Tibial nerve (tissue), 4 donors: Measurements from ENCODE around the gene NGEF. TPM values are rescaled to one million over a fixed set of nuclear protein-coding genes. Genes with fewer than 3 reads are reported as not detected.
A peak's percentile ranks its signal among the peaks of the same experiment; 100 is the strongest.
"Not testable (repeated sequence)": the region's sequence is repeated elsewhere in the genome, so short reads cannot be mapped to it uniquely, and the experiment has no call there.

Source experiments
- DNase-seq, 2 donors: peaks; one replicate each; pipeline ENCODE4 v3.0.0-alpha.2; 2019; ENCODE audit warnings: low spot score in 2 of 2
- H3K27ac ChIP-seq, 4 donors: fragments of 200-600 bp; sonication (generic) in 3 of 4; one replicate each; pipeline ENCODE4 v1.5.1; 2017 to 2019; ENCODE audit warnings: mild to moderate bottlenecking in 1 of 4
- H3K27me3 ChIP-seq, 2 donors: fragments of 200-600 bp; sonication (generic) in 1 of 2; one replicate each; pipeline versions ENCODE4 v1.5.1 to v1.6.0; 2017 to 2019
- H3K36me3 ChIP-seq, 3 donors: fragments of 200-600 bp; sonication (generic); one replicate each; pipeline ENCODE4 v1.5.1; 2018 to 2019
- H3K4me1 ChIP-seq, 4 donors: fragments of 200-600 bp; sonication (generic) in 3 of 4; one replicate each; pipeline ENCODE4 v1.5.1; 2017 to 2019
- H3K4me3 ChIP-seq, 4 donors: fragments of 200-600 bp; sonication (generic) in 3 of 4; one replicate each; pipeline ENCODE4 v1.5.1; 2017 to 2019; ENCODE audit warnings: mild to moderate bottlenecking in 1 of 4, moderate library complexity in 1 of 4
- H3K9me3 ChIP-seq, 4 donors: fragments of 200-600 bp; sonication (generic) in 3 of 4; one replicate each; pipeline ENCODE4 v1.5.1; 2017 to 2019
- EP300 ChIP-seq, 2 donors: sonication (generic); formaldehyde crosslinking; IDR thresholded peaks; one replicate each; pipeline ENCODE4 v1.6.1; 2017; ENCODE audit warnings: antibody characterized with exemption in 2 of 2, mild to moderate bottlenecking in 1 of 2
- POLR2A ChIP-seq, 2 donors: fragments of 450-650 bp; IDR thresholded peaks; one replicate each; pipeline ENCODE4 v1.6.1; 2017; ENCODE audit warnings: antibody characterized with exemption in 2 of 2, mild to moderate bottlenecking in 2 of 2, moderate library complexity in 2 of 2
- WGBS, 2 donors: methylation state at CpG; one replicate each; pipeline ENCODE4 v1.1.5; 2018; 5-methylcytosine and 5-hydroxymethylcytosine counted together
- total RNA-seq, 4 donors: library from RNA; depleted of rRNA; stranded (reverse); fragments of >200 nt; gene quantifications; one replicate each; pipeline ENCODE4 v1.1.0, GENCODE V29; 2016
- TF ChIP-seq, protein P1 (sequence below), 5 experiments: fragments of 200-600 bp in 3 of 5; fragments of 450-650 bp in 2 of 5; sonication (generic) in 3 of 5; IDR thresholded peaks; one replicate each; pipeline ENCODE4 v1.5.1; 2016 to 2019; ENCODE audit warnings: antibody characterized with exemption in 5 of 5, mild to moderate bottlenecking in 3 of 5, moderate library complexity in 2 of 5

Gene NGEF
- total RNA-seq, 4 donors from 2014 or later: 12.9 to 47.6 (median 22.7) TPM

DNA sequence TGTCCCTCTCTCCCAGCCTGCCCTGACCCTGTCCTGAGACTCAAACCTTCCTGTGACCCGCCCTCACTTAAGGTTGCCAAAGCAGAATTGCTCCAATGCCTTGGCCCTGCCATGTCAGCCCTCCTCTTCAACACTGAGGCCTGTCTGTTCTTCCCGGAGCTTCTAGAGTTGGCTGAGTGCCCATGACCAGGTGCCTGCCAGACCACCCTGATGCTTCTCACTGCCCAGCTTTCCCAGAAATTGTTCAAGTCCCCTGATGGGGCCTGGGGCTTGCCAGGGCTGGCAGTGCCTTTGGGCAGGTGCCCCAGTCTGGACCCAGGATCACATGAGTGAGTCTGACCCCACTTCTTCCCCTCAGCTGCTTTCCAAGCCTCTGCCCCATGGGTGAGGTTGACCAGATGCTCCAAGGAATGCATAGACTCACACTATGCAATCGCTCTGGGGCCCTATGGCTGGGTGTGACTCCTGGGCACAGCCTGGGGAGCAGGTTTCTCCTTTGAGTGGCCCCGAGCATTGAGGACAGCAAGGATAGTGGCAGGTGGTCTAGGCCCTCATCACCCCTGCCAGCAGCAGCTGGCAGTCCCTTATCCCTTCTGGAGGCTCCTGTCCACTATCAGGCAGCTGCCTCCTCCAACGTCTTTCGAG lies 44.0 kb upstream of the NGEF start:
- DNase-seq: no peak
- H3K36me3 ChIP-seq: no peaks in the 10 kb centered on the region
- WGBS, 2 donors: 70 to 78% methylated on average over 5 to 6 of the region's 6 CpGs

DNA sequence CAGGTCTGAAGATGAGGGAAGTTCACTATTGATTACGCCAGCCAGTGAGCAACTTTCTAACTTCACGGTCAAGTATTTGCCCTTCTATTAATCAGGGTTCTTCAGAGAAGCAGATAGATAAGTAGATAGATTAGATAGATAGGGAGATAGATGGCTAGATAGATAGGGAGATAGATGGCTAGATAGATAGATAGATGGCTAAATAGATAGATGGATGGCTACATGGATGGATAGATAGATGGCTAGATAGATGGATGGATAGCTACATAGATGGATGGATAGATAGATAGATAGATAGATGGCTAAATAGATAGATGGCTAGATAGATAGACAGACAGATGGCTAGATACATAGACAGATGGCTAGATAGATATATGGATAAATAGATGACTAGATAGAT lies 42.3 kb upstream of the NGEF start:
- Histone ChIP-seq H3K27me3 (no peaks in the 10 kb centered on the region), H3K4me1 (peaks cover 0 to 27% (median 4%) of the 10 kb centered on the region in 4 donors), H3K9me3 (no peaks in the 10 kb centered on the region), H3K27ac (peak overlapping the region in 1 of 4 donors; percentile 9), H3K36me3 (no peaks in the 10 kb centered on the region), H3K4me3 (no peak overlapping the region)
- WGBS, 2 donors: 90 to 100% methylated on average over 2 of the region's 2 CpGs
- DNase-seq: no peak
- no peak for TF ChIP-seq POLR2A (IDR thresholded peaks at IDR 0.05)
- TF ChIP-seq EP300 (IDR thresholded peaks at IDR 0.05): no peak
- TF ChIP-seq, protein P1, sequence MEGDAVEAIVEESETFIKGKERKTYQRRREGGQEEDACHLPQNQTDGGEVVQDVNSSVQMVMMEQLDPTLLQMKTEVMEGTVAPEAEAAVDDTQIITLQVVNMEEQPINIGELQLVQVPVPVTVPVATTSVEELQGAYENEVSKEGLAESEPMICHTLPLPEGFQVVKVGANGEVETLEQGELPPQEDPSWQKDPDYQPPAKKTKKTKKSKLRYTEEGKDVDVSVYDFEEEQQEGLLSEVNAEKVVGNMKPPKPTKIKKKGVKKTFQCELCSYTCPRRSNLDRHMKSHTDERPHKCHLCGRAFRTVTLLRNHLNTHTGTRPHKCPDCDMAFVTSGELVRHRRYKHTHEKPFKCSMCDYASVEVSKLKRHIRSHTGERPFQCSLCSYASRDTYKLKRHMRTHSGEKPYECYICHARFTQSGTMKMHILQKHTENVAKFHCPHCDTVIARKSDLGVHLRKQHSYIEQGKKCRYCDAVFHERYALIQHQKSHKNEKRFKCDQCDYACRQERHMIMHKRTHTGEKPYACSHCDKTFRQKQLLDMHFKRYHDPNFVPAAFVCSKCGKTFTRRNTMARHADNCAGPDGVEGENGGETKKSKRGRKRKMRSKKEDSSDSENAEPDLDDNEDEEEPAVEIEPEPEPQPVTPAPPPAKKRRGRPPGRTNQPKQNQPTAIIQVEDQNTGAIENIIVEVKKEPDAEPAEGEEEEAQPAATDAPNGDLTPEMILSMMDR (IDR thresholded peaks at IDR 0.05): no peak

More for the DNA sequence above, 44.0 kb upstream of the NGEF start:
- Histone ChIP-seq H3K4me3 (no peak overlapping the region), H3K27ac (no peak overlapping the region), H3K27me3 (no peaks in the 10 kb centered on the region), H3K9me3 (no peaks in the 10 kb centered on the region), H3K4me1 (peaks cover 0 to 34% (median 7%) of the 10 kb centered on the region in 4 donors)
- TF ChIP-seq EP300 (IDR thresholded peaks at IDR 0.05): no peak
- TF ChIP-seq POLR2A (IDR thresholded peaks at IDR 0.05): no peak
- TF ChIP-seq, protein P1 (IDR thresholded peaks at IDR 0.05): no peak

DNA sequence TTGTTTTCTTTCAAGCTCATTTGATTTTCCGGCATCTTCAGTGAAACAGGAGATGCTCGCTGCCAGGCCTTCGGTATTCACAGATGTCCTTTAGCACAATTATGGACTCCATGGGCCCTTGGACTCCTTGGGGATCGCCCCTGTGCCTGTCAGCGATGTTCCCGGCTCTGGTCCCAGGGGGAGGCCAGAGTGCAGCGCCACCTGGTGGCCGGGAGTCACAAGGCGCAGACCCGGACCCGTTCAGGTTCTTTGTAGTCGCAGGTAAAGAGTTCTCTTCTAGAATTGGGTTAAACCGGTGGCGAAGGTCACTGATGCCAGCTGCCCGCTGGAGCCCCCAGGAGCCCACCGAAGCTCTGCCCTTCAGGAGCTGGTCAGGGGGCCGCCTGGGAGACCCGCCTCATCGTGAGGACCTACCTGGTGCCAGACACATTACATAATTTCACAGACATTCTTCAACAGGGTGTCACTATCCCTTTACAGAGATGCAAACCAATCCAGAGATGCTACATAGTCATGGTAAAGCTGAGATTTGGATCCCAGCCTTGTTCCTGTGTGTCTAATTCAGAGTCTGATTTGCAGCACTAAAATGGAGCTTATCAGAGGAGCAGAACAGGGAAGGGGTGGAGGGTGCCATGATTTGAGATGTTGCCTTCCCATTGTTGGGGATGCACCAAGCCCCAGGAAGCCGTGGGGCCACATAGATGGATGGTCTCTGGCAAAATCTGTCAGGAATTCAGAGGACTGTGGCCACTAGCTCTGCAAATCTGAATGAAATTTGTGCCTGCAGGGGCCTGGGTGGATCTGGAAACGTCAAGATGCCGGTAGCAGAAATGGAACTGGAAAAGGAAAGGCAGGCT lies 41.1 kb upstream of the NGEF start:
- TF ChIP-seq POLR2A (IDR thresholded peaks at IDR 0.05) (no peak), EP300 (IDR thresholded peaks at IDR 0.05) (no peak)
- TF ChIP-seq, protein P1 (IDR thresholded peaks at IDR 0.05): peak; percentile 85 to 94 (median 88)
- H3K27ac ChIP-seq: no peak overlapping the region
- H3K36me3 ChIP-seq: no peaks in the 10 kb centered on the region
- no peaks in the 10 kb centered on the region for H3K9me3 ChIP-seq
- H3K4me1 ChIP-seq: peaks cover 0 to 25% (median 1%) of the 10 kb centered on the region in 4 donors
- no peak for DNase-seq
- 22 to 31% methylated on average over 17 to 22 of the region's 22 CpGs for WGBS, 2 donors
- H3K27me3 ChIP-seq: peaks cover 0 to 1% of the 10 kb centered on the region in 2 donors
- no peak overlapping the region for H3K4me3 ChIP-seq

DNA sequence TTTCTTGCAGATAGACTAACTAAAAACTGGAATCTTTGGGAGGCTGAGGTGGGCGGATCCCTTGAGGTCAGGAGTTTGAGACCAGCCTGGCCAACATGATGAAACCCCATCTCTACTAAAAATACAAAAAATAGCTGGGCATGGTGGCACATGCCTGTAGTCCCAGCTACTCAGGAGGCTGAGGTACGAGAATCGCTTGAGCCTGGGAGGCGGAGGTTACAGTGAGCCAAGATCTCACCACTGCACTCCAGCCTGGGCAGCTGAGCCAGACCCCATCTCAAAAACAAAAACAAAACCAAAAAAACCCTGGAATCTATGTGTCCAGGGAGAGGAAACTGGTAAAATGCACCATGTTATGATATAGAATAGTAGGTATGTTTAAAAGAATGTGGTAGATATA lies 39.5 kb upstream of the NGEF start:
- not testable (repeated sequence) for H3K4me3 ChIP-seq, H3K36me3 ChIP-seq, H3K27ac ChIP-seq, H3K27me3 ChIP-seq, DNase-seq, H3K9me3 ChIP-seq
- peaks cover 0 to 35% (median 0%) of the 10 kb centered on the region in 4 donors for H3K4me1 ChIP-seq
- WGBS, 2 donors: 94 to 97% methylated on average over 4 of the region's 4 CpGs

DNA sequence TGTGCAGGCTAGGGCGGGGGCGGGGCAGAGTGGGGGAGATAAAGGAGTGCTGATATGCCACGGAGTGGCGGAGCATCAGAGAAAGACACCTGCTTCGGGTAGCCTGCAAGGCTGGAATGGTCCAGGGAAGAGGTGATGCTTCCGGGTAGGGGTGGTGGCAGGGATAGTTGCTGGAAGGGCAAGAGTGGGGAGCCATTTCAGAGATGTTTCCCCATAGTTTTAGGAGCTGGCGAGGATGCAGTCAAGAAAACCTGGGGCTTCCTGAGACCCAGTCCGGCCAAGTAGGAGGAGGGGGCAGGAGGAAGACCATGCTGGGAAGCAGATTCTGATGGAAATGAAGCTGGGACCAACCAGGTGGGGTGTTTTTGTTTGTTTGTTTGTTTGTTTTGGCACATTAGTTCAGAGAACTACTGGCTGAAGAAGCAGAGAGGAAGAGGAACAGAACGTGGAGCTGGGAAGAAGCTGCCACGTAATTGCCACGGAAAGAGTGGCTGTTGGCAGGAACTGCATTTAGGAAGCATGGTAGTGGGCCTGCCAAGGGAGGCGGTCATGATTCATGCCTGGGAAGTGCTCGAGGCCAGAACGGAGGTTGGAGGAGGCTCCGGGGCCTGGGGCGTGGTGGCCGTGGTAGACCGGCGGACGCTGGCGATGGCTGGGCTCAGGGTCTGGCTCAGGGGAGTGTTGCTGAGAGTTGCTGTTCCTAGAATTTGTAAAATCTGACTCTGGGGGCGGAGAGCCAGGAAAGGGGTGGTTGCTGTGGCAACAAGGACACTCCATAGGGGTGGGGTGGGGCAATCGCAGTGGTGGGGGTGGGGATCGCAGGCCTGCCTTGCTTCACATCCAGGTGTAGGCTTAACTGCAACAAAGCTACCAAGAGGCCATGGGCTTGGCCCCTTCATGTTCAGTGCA lies 38.4 kb upstream of the NGEF start:
- Histone ChIP-seq H3K4me1 (peaks cover 0 to 35% (median 0%) of the 10 kb centered on the region in 4 donors), H3K4me3 (no peak overlapping the region), H3K36me3 (no peaks in the 10 kb centered on the region), H3K27ac (peak overlapping the region in 2 of 4 donors; percentile 23 to 53), H3K9me3 (no peaks in the 10 kb centered on the region), H3K27me3 (peaks cover 0 to 5% of the 10 kb centered on the region in 2 donors)
- TF ChIP-seq POLR2A (IDR thresholded peaks at IDR 0.05) (no peak), EP300 (IDR thresholded peaks at IDR 0.05) (peak in 1 of 2 donors; percentile 53)
- TF ChIP-seq, protein P1 (IDR thresholded peaks at IDR 0.05): no peak
- 39 to 45% methylated on average over 24 of the region's 24 CpGs for WGBS, 2 donors
- DNase-seq: no peak
